Measurements from ENCODE around the gene BHLHA9. TPM values are rescaled to one million over a fixed set of nuclear protein-coding genes. Genes with fewer than 3 reads are reported as not detected.

Gene BHLHA9
- total RNA-seq, 4 donors from 2014 or later: not detected

- peaks cover 44% of the 10 kb centered on the region for H3K27me3 ChIP-seq
- WGBS: 84% methylated on average over 8 of the region's 8 CpGs
- no peak for TF ChIP-seq POLR2A (IDR thresholded peaks at IDR 0.05)
- TF ChIP-seq POLR2AphosphoS5 (IDR thresholded peaks at IDR 0.05): no peak
- no peak for TF ChIP-seq CTCF (IDR thresholded peaks at IDR 0.05)
- TF ChIP-seq EP300 (IDR thresholded peaks at IDR 0.05): no peak
Observed at GRCh38 chr17:1313270-1314005, 43.2 kb downstream of the BHLHA9 start.

GRCh38 chr17:1315409-1315808 is 45.2 kb downstream of the BHLHA9 start:
- Histone ChIP-seq H3K27me3 (peaks cover 44% of the 10 kb centered on the region), H3K36me3 (no peaks in the 10 kb centered on the region), H3K4me1 (no peaks in the 10 kb centered on the region), H3K9me3 (no peaks in the 10 kb centered on the region), H3K27ac (no peak overlapping the region), H3K4me3 (no peak overlapping the region)
- no peak for DNase-seq (ENCODE audit: low spot score in 2 of 2)
- WGBS: 67% methylated on average over 8 of the region's 10 CpGs
- TF ChIP-seq CTCF (IDR thresholded peaks at IDR 0.05) (no peak), POLR2A (IDR thresholded peaks at IDR 0.05) (no peak), POLR2AphosphoS5 (IDR thresholded peaks at IDR 0.05) (no peak), EP300 (IDR thresholded peaks at IDR 0.05) (no peak)

More at GRCh38 chr17:1313270-1314005, 43.2 kb downstream of the BHLHA9 start:
- no peak for DNase-seq (ENCODE audit: low spot score in 2 of 2)
- H3K36me3 ChIP-seq: no peaks in the 10 kb centered on the region
- no peaks in the 10 kb centered on the region for H3K4me1 ChIP-seq
- H3K4me3 ChIP-seq: no peak overlapping the region
- H3K27ac ChIP-seq: no peak overlapping the region
- H3K9me3 ChIP-seq: no peaks in the 10 kb centered on the region

GRCh38 chr17:1315891-1316403 is 45.7 kb downstream of the BHLHA9 start:
- no peak for DNase-seq (ENCODE audit: low spot score in 2 of 2)
- H3K27me3 ChIP-seq: peaks cover 44% of the 10 kb centered on the region
- 63% methylated on average over 10 of the region's 10 CpGs for WGBS

More at GRCh38 chr17:1315891-1316403, 45.7 kb downstream of the BHLHA9 start:
- H3K4me3 ChIP-seq: no peak overlapping the region
- no peaks in the 10 kb centered on the region for H3K9me3 ChIP-seq
- no peaks in the 10 kb centered on the region for H3K36me3 ChIP-seq
- H3K4me1 ChIP-seq: no peaks in the 10 kb centered on the region
- no peak overlapping the region for H3K27ac ChIP-seq
- TF ChIP-seq POLR2AphosphoS5 (IDR thresholded peaks at IDR 0.05) (no peak), EP300 (IDR thresholded peaks at IDR 0.05) (no peak), POLR2A (IDR thresholded peaks at IDR 0.05) (no peak), CTCF (IDR thresholded peaks at IDR 0.05) (no peak)

Other genes starting within 250 kb of the BHLHA9 start
- 100 to 1,000 TPM in 2 of 4 donors, 10 to 100 TPM in 2; 78.0 to 208 (median 106) TPM for gene ABR, start 90.5 kb upstream of the BHLHA9 start, total RNA-seq
- 1 to 10 TPM; 1.2 to 7.2 (median 2.9) TPM for gene TRARG1, start 9.2 kb downstream of the BHLHA9 start, total RNA-seq
- 100 to 1,000 TPM; 467 to 572 (median 520) TPM for gene YWHAE, start 129.8 kb downstream of the BHLHA9 start, total RNA-seq
- gene CRK, start 185.8 kb downstream of the BHLHA9 start, total RNA-seq: 10 to 100 TPM; 38.9 to 53.7 (median 49.0) TPM
- 100 to 1,000 TPM in 2 of 4 donors, 10 to 100 TPM in 2; 74.9 to 116 (median 103) TPM for gene MYO1C, start 222.2 kb downstream of the BHLHA9 start, total RNA-seq
- 100 to 1,000 TPM in 3 of 4 donors, 10 to 100 TPM in 1; 91.8 to 160 (median 123) TPM for gene INPP5K, start 246.2 kb downstream of the BHLHA9 start, total RNA-seq

Data from suprapubic skin (tissue), 4 donors.